NCI-H1092 treated with DMSO at 0.1 percent for 48 hours (cell line): ENCODE results near the gene DSG4.

Experiments used
- DNase-seq: peaks from one replicate; lab custom pipeline; 2025; lab: John Stamatoyannopoulos, UW

Gene DSG4

DNA sequence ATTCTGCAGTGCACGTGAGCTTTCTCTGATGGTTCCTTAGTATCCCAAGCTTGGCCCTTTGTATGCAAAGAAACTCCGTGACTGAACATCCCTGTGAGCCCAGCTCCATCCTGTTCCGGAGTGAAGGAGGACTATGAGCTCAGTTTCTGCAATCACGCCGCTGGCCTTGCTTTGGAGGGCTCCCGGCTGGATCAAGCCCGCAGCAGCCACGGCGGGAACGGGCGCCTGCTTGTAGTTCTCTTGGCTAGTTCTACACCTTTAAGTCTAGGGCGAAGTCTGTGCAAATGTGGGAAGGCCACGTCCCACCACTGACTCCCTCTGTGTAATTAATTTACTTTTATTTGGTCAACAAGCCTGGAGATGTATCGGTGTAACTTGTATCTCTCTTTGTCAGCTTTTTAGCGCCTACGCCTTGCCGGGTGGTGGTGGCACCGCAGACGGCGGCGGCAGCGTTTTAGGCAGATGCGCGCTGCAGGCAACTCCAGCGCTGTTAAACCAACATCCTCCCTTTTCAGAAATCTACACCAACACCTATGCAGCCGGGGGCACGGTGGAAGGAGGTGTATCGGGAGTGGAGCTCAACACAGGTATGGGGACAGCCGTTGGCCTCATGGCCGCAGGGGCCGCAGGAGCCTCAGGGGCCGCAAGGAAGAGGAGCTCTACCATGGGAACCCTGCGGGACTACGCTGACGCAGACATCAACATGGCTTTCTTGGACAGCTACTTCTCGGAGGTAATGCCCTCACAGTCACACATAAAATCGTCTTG, 34.3 kb downstream of the DSG4 start:
- no peak for DNase-seq

DNA sequence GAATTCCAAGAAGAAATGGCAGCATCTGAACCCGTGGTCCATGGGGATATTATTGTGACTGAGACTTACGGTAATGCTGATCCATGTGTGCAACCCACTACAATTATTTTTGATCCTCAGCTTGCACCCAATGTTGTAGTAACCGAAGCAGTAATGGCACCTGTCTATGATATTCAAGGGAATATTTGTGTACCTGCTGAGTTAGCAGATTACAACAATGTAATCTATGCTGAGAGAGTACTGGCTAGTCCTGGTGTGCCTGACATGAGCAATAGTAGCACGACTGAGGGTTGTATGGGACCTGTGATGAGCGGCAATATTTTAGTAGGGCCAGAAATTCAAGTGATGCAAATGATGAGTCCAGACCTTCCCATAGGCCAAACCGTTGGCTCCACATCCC, 36.6 kb downstream of the DSG4 start:
- DNase-seq, result no peak

DNA sequence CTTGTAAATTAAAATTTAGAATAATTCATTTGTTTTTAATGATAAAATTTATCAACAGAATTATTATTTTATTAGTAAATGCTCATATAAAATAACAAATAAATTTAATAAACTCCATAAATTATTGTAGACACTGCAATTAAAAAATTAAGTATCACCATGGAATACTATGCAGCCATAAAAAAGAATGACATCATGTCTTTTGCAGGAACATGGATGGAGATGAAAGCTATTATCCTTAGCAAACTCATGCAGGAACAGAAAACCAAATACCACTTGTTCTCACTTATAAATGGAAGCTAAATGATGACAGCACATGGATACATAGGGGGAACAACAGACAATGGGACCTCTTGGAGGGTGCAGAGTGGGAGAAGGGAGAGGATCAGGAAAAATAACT, 41.3 kb downstream of the DSG4 start:
- no peak for DNase-seq

DNA sequence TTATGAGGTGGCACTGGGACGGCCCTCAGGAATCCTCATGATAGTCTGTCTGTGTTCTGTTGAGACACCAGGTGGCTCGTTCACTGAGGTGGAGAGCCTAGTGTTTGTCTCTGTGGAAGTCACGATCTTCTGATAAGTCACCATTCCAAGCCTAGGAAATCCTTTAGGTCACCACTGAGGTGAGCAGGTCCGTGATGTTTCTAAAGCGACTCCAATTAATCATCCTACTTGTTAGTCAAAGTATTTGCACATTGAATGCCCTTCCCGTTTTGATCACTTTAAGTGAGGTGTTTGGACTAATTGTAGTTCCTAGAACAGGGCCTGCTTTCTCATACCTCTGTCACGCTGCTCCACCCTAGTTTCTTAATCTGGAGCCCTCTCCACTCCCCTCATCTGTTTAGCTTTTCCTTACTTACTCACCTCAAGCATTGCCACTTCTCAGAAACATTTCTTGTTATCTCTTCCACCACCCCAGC, 42.9 kb downstream of the DSG4 start:
- no peak for DNase-seq

DNA sequence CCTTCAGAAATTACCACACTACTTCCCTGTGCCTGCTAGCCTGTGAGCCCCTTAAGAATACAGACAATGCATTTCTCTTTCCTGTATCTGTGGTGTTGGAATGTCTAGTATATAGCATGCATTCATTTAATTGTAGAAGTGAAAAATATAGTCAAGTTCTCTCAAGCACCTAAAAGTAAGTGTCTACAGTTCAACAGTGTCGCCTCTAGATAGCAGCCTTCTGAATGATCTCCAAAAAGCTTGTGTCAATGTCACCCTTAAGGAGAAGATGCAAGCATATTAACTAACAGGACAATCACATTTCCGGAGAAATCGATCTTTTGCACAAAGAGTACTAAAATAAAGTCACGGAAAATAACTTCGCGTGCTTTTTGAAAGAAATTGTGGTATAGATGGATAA, 43.5 kb downstream of the DSG4 start:
- no peak for DNase-seq

DNA sequence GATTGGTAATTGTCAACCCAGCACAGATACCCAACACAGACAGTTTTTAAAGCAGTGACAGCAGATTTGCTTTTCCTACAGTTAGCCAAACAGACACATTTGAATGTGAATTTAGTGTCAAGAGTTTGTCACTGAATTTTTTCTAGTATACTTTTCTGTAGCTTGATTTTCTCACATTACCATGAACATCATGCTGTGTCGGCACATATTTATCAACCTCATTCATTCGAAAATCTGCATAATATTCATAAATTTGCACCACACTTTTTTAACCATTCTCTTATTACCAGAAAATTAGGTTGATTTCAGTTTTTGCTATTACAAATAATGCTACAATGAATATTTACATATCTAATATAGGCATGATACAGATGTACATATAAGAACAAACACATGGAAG, 43.9 kb downstream of the DSG4 start:
- no peak for DNase-seq

DNA sequence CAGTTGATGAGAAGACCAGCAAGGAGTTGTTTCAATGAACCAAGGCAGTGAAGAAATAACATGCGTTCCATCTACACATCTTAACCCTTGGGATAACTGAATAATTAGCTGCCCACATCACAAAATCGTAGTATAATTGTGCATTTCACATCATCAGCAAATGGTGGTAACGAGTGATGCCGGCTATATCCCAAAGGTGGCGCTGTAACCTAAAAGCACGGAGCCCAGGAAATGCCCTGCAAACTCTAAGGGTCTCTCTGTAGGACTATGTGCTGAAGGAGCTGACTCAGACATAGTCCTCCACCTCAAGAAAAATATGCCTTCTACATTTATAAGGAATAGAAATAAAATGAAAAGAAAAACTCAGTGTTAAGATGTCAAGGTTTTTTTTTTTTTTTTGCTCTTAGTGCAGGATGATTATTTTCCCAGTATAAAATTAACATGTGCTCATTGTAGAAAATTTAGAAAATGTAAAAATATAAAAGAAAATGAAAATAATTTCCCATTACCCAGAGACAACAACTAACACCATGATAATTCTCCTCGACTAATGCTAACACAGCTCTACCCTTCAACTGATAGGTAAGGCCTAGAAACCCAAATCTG, 47.9 kb downstream of the DSG4 start:
- DNase-seq, result no peak

DNA sequence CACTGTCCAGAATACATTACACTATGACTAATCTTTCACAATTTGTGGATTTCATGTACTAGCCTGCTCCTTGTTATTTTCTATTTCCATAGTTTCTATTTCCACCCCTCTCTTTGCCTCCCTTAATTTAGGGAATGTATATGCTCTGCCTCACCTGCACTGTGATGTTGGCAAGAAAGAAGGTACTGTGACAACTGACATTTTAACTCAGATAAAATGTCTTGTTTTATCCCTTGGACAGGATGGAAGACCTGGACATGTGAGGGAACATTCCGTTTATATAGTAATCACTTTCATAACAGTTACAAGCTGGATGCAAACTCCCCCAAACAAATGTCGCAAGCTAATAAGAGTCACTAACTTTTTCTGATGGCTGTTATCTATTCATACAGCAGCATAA, 49.4 kb downstream of the DSG4 start:
- DNase-seq, result no peak

DNA sequence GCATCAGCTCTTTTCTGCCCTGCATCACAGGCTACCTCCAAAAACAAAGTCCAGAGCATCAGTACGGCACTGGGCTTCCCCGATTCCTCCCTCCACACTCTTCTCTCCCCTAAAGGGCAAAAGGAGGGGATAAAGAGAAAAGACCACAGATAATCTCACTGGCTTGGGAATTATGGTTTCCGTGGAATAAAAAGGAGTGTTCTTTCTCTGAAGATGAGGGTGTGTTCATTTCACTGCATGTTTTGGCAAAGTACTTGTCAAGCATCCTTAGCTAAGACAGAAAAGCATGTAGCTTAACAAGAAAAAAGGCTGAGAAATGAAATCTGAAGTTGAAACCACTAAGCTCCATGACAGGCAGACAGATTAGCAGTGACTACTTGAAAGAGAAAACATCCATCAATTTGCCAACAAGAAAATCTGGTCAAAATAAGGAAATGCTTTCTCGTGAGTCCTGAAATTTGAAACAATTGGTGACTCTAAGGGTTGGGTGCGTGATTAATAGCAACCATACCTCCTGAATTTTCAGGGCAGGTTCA, 50.4 kb downstream of the DSG4 start:
- no peak for DNase-seq

DNA sequence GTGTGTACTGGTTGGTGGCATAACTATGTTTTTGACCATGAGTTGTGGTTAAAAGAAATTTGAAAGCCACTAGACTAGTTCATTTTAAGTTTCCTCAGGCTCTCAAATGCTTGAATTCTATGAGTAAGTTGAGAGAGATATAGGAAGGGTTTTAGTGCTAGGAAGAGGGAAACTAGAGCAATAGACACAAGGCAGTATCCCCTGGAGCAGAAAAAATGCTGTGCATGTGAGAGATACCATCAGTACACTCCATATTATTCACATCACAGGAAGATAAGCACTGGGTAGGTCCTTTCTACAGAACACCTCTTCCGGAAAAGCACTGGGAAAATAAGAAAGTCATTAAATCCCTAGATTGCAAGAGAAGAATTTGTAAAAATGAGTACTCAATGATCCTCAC, 51.6 kb downstream of the DSG4 start:
- DNase-seq, result no peak

DNA sequence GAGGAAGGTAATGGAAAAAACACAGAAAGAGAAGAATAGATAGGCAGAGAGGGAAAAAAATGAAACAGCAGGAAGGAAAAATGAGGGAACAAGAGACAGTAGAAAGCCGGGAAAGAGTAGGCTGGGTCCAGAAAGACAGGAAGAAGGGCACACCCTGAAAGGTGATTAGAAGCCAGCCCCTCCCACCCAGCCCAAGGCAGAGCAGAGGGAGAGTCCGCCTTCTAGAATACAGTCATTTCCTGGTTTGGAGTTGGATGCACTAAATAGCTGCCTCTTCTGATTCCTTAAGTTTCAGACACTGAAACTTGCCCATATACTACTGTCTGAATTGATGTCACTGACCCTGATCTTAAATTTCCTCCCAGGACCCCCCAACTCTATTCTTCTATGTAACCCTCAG, 53.0 kb downstream of the DSG4 start:
- no peak for DNase-seq

DNA sequence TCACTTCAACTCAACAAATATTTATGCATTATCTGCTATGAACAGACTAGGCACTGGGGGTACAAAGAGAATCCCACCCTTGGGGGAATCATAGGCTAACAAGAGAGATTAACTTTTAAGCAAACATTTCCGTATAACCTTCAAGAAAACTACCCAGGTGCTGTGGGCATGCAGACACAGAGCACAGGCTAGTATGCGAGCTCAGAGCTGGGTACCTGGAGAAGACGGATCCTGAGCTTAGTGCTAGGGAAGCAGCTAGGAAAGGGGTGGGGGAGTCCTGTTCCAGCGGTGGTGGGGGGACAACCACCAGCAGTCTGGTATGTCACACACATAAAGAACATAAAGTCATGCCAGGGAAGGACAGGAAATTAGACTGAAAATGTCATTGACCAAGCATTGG, 53.5 kb downstream of the DSG4 start:
- no peak for DNase-seq

DNA sequence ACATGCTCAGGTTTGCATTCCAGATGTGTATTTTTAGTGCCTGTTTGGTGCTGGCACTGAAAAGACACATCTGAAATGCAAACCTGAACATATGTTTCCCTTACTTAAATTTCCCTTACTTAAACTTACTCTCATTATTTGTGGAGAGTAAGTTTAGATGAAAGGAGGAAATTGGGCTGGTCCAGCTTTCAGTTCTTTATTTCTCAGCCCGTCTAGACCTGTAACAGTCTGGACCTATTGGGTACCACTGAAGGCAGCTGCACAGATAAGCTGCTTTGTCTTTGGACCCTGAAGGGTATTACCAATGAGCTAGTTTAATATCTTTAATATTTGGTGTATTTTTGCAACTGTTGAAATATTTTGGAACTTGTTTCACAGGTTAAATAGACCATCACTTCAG, 54.0 kb downstream of the DSG4 start:
- DNase-seq, result no peak

DNA sequence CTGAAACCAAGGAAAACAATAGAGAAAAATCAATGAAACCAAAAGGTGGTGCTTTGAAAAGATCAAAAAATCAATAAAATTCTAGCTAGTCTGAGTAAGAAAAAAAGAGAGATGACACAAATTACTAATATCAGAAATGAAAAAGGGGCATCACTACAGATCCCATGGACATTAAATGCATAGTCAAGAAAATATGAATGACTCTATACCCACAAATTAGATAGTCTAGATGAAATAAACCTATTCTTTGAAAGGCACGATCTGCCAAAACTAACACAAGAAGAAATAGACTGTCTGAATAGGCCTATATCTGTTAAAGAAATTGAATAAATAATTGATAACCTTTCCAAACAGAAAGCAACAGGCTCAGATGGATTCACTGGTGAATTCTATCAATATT, 55.7 kb downstream of the DSG4 start:
- DNase-seq, result no peak

DNA sequence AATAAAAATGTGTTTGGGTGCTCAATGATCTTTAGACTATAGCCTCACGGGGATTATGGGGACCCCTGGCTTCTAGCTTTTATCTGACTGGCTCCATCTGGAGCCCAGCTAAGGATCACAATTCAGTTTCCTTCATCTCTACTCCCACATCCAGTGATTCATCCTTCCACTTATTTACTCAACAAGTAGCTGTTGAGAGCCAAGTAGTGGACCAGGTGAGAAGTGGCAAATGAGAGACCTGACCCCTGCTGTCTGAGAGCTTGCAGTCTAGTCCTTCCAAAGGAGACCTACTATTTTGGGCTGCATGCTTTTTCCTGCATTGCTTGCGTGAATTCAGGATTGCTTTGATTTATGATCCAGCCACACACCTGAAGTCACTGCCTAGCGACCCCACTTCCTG, 60.2 kb downstream of the DSG4 start:
- no peak for DNase-seq

DNA sequence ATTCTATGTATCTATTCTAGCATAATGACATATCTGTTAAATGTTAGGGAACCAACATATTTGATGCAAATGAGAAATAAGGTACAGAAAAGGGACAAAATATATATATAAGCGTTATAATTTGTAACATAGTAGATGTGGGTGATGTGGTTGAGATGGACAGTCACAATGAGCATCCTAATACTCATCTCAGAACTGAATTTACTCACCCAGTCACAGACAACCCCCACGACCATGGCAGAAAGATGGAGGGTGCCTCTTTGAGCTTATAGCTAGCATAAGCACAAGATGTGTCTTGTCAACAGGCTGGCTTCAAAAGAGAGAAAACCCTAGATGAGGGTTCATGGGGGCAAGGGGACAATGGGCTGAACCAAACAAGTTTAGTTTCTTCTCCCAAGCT, 61.8 kb downstream of the DSG4 start:
- no peak for DNase-seq

DNA sequence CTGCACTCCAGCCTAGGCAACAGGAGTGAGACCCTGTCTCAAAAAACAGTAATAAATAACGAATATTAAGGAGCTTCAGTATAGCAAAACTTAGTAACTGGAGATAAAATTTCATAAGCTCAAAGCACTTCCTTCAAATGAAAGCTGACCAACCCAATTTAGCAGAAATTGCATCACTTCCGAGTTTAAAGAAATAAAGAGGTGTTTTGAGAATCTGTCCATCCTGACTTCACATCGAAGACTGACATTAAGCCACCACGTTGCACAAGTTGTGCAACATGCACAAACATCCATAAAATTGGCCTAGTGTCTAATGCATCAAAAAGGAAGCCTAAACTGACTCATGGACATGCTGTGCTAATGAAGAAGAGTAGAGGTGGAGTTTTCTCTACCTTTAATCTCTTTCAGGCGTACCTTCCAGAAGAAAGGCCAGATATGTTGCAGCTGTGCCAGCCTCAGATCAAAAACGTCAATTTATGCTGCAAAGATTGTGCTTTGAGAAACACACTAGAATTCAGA, 63.3 kb downstream of the DSG4 start:
- no peak for DNase-seq

DNA sequence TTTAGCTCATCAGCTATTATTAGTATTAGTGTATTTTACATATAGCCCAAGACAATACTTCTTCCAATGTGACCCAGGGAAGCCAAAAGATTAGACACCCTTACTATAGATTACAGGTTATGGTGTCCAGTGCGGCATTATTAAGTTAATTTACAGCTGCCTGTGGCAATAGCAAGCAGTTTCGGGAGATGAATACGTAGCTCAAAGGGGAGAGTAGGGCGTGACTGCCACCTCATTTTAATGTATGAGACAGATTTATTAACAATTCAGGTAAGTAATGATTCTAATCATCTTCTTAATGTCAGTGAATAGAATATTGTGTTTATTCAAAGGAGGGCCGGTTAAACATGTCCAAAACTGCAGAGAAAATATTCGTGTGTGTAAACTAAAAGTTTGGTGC, 64.2 kb downstream of the DSG4 start:
- DNase-seq, result no peak

DNA sequence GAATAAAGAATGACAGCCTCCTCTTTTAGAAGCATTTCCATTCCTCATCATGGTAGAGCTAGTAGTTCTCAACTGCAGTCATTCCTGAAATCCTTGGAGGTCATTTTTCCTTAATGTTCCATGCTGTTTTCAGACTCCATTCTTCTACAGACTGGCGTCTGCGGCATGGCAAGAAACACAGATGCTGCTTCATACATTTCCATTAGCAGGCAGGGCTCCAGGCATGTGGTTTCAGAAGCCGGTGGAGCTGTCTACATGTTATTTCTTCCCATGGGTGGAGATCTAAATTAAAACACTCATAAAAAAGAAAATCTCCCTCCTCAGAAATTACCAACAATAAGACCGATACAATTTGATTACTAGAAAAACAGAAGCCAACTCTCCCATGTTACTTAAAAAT, 64.9 kb downstream of the DSG4 start:
- no peak for DNase-seq

DNA sequence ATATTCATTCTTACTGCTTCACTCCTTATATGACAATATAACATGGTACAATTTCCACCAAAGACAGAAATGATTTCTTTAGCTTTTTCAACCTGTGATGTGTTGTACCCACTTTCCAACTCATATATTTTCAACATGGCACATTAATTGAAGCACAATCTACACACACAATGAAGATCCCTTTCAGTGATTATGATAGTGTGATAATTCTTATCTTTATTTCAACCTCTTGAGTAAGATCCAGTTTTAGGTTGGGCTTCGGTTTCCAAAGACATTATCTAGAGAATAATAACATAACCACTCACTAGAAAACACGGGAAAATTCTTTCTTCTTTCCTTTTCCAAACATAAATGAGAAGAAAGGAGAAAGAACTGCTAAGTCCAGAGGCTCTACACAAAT, 67.6 kb downstream of the DSG4 start:
- no peak for DNase-seq

DNA sequence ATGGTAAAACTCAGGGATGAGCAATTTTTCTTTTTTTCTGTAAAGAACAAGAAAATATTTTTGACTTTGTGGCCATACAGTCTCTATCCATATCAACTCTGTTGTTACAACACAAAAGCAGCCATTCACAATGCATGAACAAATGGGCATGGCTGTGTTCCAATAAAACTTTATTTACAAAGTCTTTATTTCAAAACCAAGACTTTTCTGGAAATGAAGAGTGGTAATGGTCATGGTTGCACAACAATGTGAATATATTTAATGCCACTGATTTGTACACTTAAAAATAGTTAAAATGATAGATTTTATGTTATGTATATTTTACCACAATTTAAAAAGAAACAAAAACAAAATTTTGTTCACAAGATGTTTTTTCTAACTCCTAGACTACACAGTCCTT, 69.3 kb downstream of the DSG4 start:
- no peak for DNase-seq

DNA sequence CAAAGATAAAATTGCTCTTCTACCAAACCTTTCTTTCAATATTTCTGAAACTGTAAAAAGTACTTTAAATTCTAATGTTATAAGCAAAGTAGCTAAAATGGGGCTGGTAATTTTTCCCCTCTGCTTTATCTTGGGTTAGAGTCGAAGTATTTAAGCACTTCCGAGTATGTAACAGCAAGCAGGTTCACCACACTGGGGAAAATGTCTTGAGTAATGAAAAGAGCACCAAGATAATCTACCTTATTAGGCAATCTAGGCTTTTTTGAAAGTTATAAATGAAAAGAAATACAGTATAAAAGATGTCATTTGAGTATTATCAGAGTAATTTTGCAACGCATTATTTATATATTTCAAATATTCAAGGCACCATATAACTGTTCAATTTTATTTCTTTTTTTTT, 70.3 kb downstream of the DSG4 start:
- DNase-seq, result no peak

DNA sequence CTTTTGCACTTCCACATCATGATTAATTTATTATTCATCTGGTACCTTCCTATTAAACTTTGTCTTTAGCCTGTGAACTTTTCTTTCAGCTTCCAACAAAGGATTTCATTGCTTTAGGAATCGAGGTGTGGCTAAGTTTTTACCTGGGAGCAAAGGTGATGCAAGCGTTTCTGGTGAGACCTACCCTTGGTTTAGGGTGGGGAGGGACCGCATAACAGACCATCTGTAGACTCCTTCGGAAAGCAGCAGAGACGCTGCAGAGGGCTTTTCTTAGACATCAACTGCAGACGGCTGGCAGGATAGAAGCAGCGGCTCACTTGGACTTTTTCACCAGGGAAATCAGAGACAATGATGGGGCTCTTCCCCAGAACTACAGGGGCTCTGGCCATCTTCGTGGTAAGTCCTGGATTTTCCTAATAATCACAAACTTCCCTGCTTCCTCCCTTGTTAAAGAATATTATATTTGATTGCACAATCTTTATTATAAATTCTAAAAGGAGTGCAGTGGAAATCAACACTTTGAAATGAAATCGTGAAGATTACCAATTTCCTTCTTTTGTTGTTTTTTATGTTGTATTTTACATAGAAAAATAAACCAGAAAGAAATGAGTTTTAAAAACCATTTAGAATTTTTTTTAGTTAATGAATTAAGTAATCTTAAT, 71.1 kb downstream of the DSG4 start, which contains the start of gene DSG3:
Gene DSG3, plus strand, starts transcription at position 212 of the 662 bp plus-strand sequence. Its CDS starts 137 bp downstream, at position 349.
- no peak for DNase-seq
